ENCODE results near the gene PTGDS. TPM values are rescaled to one million over a fixed set of nuclear protein-coding genes. Genes with fewer than 3 reads are reported as not detected.

PTGDS gene
- total RNA-seq, 1 experiment from 2014 or later = not detected

DNA sequence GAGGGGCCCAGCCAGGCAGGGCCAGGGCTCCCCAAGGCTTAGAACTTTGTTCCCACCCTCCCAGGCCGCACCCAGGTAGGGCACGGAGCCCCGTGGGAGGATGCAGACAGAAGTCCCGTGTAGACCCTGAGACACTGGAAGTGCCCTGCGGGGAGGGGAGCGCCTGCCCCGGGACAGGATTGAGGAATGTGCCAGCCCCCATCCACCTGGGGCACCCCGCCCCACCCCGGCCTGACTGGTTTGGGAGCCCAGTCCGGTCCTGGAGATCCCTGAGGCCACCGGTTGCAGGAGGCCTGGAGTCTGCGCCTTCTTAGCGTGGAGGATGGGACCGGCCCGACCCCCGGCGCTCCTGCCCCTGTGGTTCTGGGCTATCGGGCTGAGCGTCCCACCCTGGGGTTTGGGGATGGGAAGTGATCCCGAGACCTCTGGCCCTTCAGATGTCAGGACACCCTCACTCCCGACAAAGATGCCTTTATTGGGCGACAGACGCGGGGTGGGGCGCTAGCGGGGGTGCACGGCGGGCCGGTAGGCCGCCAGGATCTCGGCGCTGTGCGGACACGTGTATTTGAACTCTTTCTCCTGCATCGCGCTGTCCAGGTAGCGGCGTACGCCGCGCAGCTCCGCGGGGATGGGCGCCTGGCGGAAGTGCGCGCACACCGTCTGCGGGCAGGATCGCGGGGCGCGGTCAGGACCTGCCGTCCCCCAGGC lies 17.0 kb downstream of the PTGDS start:
- no TSS peak for BruUV-seq (replicated peaks)
- Mint-ChIP-seq H3K4me3 (ENCODE audit: unreplicated experiment) (peak overlapping the region; percentile 83), H3K4me1 (ENCODE audit: low read depth, unreplicated experiment) (peaks cover 24% of the 10 kb centered on the region), H3K27ac (ENCODE audit: unreplicated experiment) (no peak overlapping the region), H3K27me3 (ENCODE audit: insufficient read depth, unreplicated experiment) (no peaks in the 10 kb centered on the region), H3K9me3 (ENCODE audit: unreplicated experiment) (no peaks in the 10 kb centered on the region), H3K36me3 (ENCODE audit: insufficient read depth, unreplicated experiment) (peaks cover 45% of the 10 kb centered on the region)
- Histone ChIP-seq H3K27me3 (replicated peaks; ENCODE audit: control insufficient read depth, insufficient read depth, low read length) (no peaks in the 10 kb centered on the region), H3K4me3 (ENCODE audit: low read depth, low read length) (no peak overlapping the region), H3K36me3 (ENCODE audit: control insufficient read depth, insufficient read depth, low read length) (no peaks in the 10 kb centered on the region), H3K9me3 (no peaks in the 10 kb centered on the region), H3K4me1 (peaks cover 47% of the 10 kb centered on the region)
- DNase-seq = peak in 1 of 2 experiments; percentile 61
- CTCF ChIA-PET = interaction anchor here (0.7 to 2.7 kb wide), 2 partner anchors 35 to 242 kb away, joined by 5 to 18 read pairs; no protein-coding TSS in a partner anchor
- intact Hi-C loops (cut with micrococcal nuclease; ENCODE audit: unreplicated experiment) = no loop called here
- TF ChIP-seq, protein P1, sequence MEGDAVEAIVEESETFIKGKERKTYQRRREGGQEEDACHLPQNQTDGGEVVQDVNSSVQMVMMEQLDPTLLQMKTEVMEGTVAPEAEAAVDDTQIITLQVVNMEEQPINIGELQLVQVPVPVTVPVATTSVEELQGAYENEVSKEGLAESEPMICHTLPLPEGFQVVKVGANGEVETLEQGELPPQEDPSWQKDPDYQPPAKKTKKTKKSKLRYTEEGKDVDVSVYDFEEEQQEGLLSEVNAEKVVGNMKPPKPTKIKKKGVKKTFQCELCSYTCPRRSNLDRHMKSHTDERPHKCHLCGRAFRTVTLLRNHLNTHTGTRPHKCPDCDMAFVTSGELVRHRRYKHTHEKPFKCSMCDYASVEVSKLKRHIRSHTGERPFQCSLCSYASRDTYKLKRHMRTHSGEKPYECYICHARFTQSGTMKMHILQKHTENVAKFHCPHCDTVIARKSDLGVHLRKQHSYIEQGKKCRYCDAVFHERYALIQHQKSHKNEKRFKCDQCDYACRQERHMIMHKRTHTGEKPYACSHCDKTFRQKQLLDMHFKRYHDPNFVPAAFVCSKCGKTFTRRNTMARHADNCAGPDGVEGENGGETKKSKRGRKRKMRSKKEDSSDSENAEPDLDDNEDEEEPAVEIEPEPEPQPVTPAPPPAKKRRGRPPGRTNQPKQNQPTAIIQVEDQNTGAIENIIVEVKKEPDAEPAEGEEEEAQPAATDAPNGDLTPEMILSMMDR (IDR thresholded peaks at IDR 0.05; ENCODE audit: insufficient read depth in 1 of 2, low read depth in 1 of 2, low read length in 1 of 2, severe bottlenecking in 1 of 2, unreplicated experiment in 1 of 2) = no peak
- POLR2A ChIA-PET = no interaction called here

DNA sequence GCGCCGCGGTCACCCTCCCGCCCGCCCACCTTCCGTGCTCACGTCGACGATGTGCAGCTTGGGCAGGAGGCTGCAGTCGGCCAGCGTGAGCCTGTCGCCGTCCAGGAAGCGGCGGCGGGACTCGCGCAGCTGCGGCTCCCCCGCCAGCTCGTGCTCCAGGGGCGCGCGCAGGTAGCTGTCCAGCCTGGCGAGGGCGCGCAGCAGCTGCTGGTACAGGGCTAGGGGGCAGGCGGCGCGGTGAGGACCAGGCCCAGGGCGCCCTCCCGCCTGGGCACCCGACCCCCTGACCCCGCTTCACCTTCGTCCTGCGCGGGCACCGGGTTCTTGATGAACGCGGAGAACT lies 17.6 kb downstream of the PTGDS start:
- Mint-ChIP-seq H3K4me1 (ENCODE audit: low read depth, unreplicated experiment) (peaks cover 19% of the 10 kb centered on the region), H3K4me3 (ENCODE audit: unreplicated experiment) (no peak overlapping the region), H3K36me3 (ENCODE audit: insufficient read depth, unreplicated experiment) (peaks cover 45% of the 10 kb centered on the region), H3K9me3 (ENCODE audit: unreplicated experiment) (no peaks in the 10 kb centered on the region), H3K27ac (ENCODE audit: unreplicated experiment) (no peak overlapping the region), H3K27me3 (ENCODE audit: insufficient read depth, unreplicated experiment) (no peaks in the 10 kb centered on the region)
- intact Hi-C loops (cut with micrococcal nuclease; ENCODE audit: unreplicated experiment) = no loop called here
- TF ChIP-seq, protein P1 (IDR thresholded peaks at IDR 0.05; ENCODE audit: insufficient read depth in 1 of 2, low read depth in 1 of 2, low read length in 1 of 2, severe bottlenecking in 1 of 2, unreplicated experiment in 1 of 2) = no peak
- ChIA-PET POLR2A (no interaction called here), CTCF (interaction anchor here (2.8 kb wide), 1 partner anchor 40 kb away, joined by 12 read pairs; no protein-coding TSS in a partner anchor)
- no peaks in the 10 kb centered on the region for H3K9me3 ChIP-seq
- no peaks in the 10 kb centered on the region for H3K27me3 ChIP-seq (replicated peaks; ENCODE audit: control insufficient read depth, insufficient read depth, low read length)
- H3K36me3 ChIP-seq (ENCODE audit: control insufficient read depth, insufficient read depth, low read length) = no peaks in the 10 kb centered on the region
- DNase-seq = no peak
- peaks cover 43% of the 10 kb centered on the region for H3K4me1 ChIP-seq
- BruUV-seq (replicated peaks) = no TSS peak
- no peak overlapping the region for H3K4me3 ChIP-seq (ENCODE audit: low read depth, low read length)

DNA sequence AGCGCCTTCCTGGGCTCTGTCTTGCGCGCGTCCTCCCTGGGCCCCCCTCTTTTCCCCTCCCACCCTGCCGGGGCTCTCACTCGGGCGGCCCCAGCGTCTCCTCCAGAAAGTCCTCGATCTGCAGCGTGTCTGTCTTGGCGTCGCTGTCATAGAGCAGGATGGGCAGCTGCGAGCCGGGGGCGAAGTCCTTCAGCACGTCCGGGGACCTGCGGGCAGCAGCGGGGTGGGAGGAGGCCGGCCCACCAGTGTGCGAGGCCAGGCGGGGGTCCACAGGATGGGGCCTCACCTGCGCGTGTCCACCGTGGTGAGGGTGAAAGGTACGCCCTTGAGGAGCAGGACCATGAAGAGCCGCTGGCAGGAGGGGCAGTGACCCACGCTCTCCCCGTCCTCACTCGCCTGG lies 18.1 kb downstream of the PTGDS start:
- peaks cover 45% of the 10 kb centered on the region for H3K36me3 Mint-ChIP-seq (ENCODE audit: insufficient read depth, unreplicated experiment)
- ChIA-PET POLR2A (no interaction called here), CTCF (interaction anchor here (0.5 to 2.8 kb wide), 5 partner anchors 27 to 72 kb away, joined by 4 to 13 read pairs (median 4); no protein-coding TSS in a partner anchor)
- Histone ChIP-seq H3K9me3 (no peaks in the 10 kb centered on the region), H3K4me3 (ENCODE audit: low read depth, low read length) (no peak overlapping the region), H3K4me1 (peaks cover 42% of the 10 kb centered on the region), H3K36me3 (ENCODE audit: control insufficient read depth, insufficient read depth, low read length) (no peaks in the 10 kb centered on the region), H3K27me3 (replicated peaks; ENCODE audit: control insufficient read depth, insufficient read depth, low read length) (no peaks in the 10 kb centered on the region)
- H3K27ac Mint-ChIP-seq (ENCODE audit: unreplicated experiment) = no peak overlapping the region
- DNase-seq = no peak
- H3K27me3 Mint-ChIP-seq (ENCODE audit: insufficient read depth, unreplicated experiment) = no peaks in the 10 kb centered on the region
- intact Hi-C loops (cut with micrococcal nuclease; ENCODE audit: unreplicated experiment) = no loop called here
- no peak overlapping the region for H3K4me3 Mint-ChIP-seq (ENCODE audit: unreplicated experiment)
- peaks cover 14% of the 10 kb centered on the region for H3K4me1 Mint-ChIP-seq (ENCODE audit: low read depth, unreplicated experiment)
- H3K9me3 Mint-ChIP-seq (ENCODE audit: unreplicated experiment) = no peaks in the 10 kb centered on the region
- TF ChIP-seq, protein P1 (IDR thresholded peaks at IDR 0.05; ENCODE audit: insufficient read depth in 1 of 2, low read depth in 1 of 2, low read length in 1 of 2, severe bottlenecking in 1 of 2, unreplicated experiment in 1 of 2) = no peak
- no TSS peak for BruUV-seq (replicated peaks)

Data from Caco-2 (cell line).